DND-41 (cell line): ENCODE measurements around the gene CAPN5.

Experiments used
- CTCF ChIP-seq: IDR thresholded peaks from 2 replicates; pipeline ENCODE4 v1.5.1; 2012; ENCODE audit warnings: borderline replicate concordance, low read length, moderate library complexity, mild to moderate bottlenecking; ENCODE audit not compliant: poor library complexity, severe bottlenecking; ENCODE audit errors: extremely low read depth
- EZH2 ChIP-seq: IDR thresholded peaks from 3 replicates; pipeline ENCODE4 v1.6.1; 2012; ENCODE audit warnings: borderline replicate concordance, low read depth, mild to moderate bottlenecking, moderate library complexity, low read length, inconsistent platforms; ENCODE audit not compliant: severe bottlenecking

DNA sequence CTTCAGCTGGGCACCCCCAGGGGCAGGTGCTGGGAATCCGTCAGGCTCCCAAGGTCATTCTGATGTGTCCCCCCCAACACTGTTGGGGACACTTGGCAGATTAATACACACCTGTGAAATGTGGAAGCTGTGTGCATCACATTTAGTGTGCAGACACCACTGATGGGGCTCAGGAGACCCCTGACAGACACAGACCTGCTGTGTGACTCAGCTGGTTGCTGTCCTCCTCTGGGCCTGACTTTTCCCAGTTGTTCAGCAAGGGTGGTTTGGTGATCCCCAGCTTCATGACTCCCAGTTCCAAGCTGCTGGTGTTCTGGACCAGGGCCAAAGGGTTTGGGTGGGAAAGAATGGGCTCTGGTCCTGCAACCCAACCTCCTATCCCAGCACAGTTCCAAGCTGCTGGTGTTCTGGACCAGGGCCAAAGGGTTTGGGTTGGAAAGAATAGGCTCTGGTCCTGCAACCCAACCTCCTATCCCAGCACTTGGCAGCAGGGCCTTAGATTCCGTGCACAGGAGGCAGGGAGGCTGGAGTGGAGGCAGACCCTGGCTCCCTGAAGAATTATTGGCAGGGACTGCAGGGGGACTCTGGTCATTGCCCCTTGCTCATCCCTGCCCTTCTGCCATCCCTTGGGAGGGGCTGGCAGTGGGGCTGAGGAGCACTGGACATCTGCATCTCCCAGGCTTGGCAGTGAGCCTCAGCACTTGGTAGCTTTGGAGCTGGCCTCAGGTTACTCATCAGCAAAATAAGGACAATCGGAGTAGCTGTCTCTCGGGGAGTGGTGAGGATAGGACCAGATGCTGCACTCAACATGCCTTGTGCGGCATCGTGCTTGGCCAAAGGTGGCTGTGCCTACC lies 27.4 kb downstream of the CAPN5 start:
- TF ChIP-seq EZH2 (no peak), CTCF (no peak)
